Activated CD8-positive, alpha-beta memory T cell treated with anti-CD3 and anti-CD28 coated beads for 4 hours (primary cell): ENCODE measurements around the gene CALU.

Source experiments
- DNase-seq, 2 donors: peaks; one replicate each; pipeline ENCODE4 v3.0.0-alpha.2; 2020; ENCODE audit warnings: low read depth in 2 of 2

Gene CALU

GRCh38 chr7:128811631-128812430, 72.7 kb downstream of the CALU start:
- no peak for DNase-seq

- no peak for DNase-seq
Observed at GRCh38 chr7:128812514-128813168, 73.5 kb downstream of the CALU start.

GRCh38 chr7:128814499-128814898, 75.3 kb downstream of the CALU start:
- DNase-seq, result no peak

DNA sequence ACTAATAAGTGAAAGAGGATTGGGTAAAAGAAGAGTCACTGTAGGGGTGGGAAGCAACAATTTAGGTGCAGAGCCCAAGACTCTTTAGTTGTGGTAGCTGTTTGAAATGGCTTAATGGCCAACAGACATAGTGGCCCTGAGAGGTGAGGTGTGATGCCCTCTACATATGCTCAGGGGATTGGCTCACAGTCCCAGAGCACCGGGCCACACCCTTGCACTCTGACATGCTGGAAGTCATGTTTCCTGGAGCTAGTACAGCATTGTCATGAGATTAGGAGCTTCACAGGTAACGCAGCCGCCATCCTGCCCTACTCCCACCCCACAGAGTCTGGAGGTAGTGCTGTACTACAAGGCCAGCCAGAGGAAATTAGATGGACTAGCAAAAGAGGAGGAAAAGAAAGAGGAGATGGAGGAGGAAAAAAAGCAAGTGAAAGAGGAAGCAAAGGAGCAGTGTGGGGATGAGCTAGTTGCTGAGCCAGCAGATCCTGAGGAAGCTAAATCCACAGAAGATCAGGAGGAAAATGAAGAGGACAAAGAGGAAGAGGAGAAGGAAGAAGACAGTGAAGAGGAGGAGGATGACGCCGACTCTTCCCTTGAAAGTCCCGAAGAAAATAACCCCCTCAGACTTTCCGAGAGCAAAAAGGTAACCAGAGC, 76.3 kb downstream of the CALU start:
- no peak for DNase-seq

DNA sequence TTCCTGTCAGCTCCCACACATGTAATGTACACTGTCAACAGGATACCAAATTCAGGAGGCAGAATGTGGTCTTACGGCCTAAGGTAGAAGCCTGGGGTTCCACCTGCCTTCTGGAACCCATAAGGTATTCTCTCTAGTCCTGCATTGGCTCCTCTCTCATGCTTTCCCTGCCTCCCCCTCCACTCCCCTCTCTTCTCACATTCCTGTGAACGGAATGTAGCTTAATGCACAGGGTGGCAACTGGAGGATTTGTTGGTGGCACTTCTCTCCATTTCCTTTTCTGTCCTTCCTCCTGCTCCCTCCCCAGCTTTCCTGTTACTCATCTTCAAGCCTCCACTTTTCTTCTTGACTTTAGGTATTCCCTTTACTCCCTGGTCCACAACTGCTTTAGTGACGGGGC, 79.5 kb downstream of the CALU start:
- no peak for DNase-seq
